Upper lobe of left lung (tissue), 4 donors: ENCODE data around the gene IMMP2L.
"Not testable (repeated sequence)": the region's sequence is repeated elsewhere in the genome, so short reads cannot be mapped to it uniquely, and the experiment has no call there.

Source experiments
- EP300 ChIP-seq, 4 donors: sonication (generic); formaldehyde crosslinking; IDR thresholded peaks; one replicate each; pipeline ENCODE4 v1.5.1; 2017; ENCODE audit warnings: antibody characterized with exemption in 4 of 4, control low read depth in 2 of 4
- POLR2A ChIP-seq, 4 donors: fragments of 450-650 bp; IDR thresholded peaks; one replicate each; pipeline ENCODE4 v1.5.1; 2016 to 2017; ENCODE audit warnings: antibody characterized with exemption in 4 of 4, mild to moderate bottlenecking in 2 of 4
- TF ChIP-seq, protein P1 (sequence below), 6 experiments: fragments of 450-650 bp in 4 of 6; fragments of 200-600 bp in 2 of 6; sonication (generic) in 2 of 6; IDR thresholded peaks; one replicate each; pipeline ENCODE4 v1.5.1; 2016 to 2019; ENCODE audit warnings: antibody characterized with exemption in 6 of 6

- TF ChIP-seq, protein P1, sequence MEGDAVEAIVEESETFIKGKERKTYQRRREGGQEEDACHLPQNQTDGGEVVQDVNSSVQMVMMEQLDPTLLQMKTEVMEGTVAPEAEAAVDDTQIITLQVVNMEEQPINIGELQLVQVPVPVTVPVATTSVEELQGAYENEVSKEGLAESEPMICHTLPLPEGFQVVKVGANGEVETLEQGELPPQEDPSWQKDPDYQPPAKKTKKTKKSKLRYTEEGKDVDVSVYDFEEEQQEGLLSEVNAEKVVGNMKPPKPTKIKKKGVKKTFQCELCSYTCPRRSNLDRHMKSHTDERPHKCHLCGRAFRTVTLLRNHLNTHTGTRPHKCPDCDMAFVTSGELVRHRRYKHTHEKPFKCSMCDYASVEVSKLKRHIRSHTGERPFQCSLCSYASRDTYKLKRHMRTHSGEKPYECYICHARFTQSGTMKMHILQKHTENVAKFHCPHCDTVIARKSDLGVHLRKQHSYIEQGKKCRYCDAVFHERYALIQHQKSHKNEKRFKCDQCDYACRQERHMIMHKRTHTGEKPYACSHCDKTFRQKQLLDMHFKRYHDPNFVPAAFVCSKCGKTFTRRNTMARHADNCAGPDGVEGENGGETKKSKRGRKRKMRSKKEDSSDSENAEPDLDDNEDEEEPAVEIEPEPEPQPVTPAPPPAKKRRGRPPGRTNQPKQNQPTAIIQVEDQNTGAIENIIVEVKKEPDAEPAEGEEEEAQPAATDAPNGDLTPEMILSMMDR (IDR thresholded peaks at IDR 0.05): not testable (repeated sequence)
- TF ChIP-seq EP300, POLR2A (IDR thresholded peaks at IDR 0.05): not testable (repeated sequence)
Observed at GRCh38 chr7:111447502-111447901, 114.8 kb downstream of the IMMP2L start.
